Tibial nerve (tissue), 4 donors: ENCODE data around the gene EARS2. TPM values are rescaled to one million over a fixed set of nuclear protein-coding genes. Genes with fewer than 3 reads are reported as not detected.

Experiments used
- DNase-seq, 2 donors: peaks; one replicate each; pipeline ENCODE4 v3.0.0-alpha.2; 2019; ENCODE audit warnings: low spot score in 2 of 2
- H3K27ac ChIP-seq, 4 donors: fragments of 200-600 bp; sonication (generic) in 3 of 4; one replicate each; pipeline ENCODE4 v1.5.1; 2017 to 2019; ENCODE audit warnings: mild to moderate bottlenecking in 1 of 4
- H3K27me3 ChIP-seq, 2 donors: fragments of 200-600 bp; sonication (generic) in 1 of 2; one replicate each; pipeline versions ENCODE4 v1.5.1 to v1.6.0; 2017 to 2019
- H3K36me3 ChIP-seq, 3 donors: fragments of 200-600 bp; sonication (generic); one replicate each; pipeline ENCODE4 v1.5.1; 2018 to 2019
- H3K4me1 ChIP-seq, 4 donors: fragments of 200-600 bp; sonication (generic) in 3 of 4; one replicate each; pipeline ENCODE4 v1.5.1; 2017 to 2019
- H3K4me3 ChIP-seq, 4 donors: fragments of 200-600 bp; sonication (generic) in 3 of 4; one replicate each; pipeline ENCODE4 v1.5.1; 2017 to 2019; ENCODE audit warnings: mild to moderate bottlenecking in 1 of 4, moderate library complexity in 1 of 4
- H3K9me3 ChIP-seq, 4 donors: fragments of 200-600 bp; sonication (generic) in 3 of 4; one replicate each; pipeline ENCODE4 v1.5.1; 2017 to 2019
- EP300 ChIP-seq, 2 donors: sonication (generic); formaldehyde crosslinking; IDR thresholded peaks; one replicate each; pipeline ENCODE4 v1.6.1; 2017; ENCODE audit warnings: antibody characterized with exemption in 2 of 2, mild to moderate bottlenecking in 1 of 2
- POLR2A ChIP-seq, 2 donors: fragments of 450-650 bp; IDR thresholded peaks; one replicate each; pipeline ENCODE4 v1.6.1; 2017; ENCODE audit warnings: antibody characterized with exemption in 2 of 2, mild to moderate bottlenecking in 2 of 2, moderate library complexity in 2 of 2
- WGBS, 2 donors: methylation state at CpG; one replicate each; pipeline ENCODE4 v1.1.5; 2018; 5-methylcytosine and 5-hydroxymethylcytosine counted together
- total RNA-seq, 4 donors: library from RNA; depleted of rRNA; stranded (reverse); fragments of >200 nt; gene quantifications; one replicate each; pipeline ENCODE4 v1.1.0, GENCODE V29; 2016
- TF ChIP-seq, protein P1 (sequence below), 5 experiments: fragments of 200-600 bp in 3 of 5; fragments of 450-650 bp in 2 of 5; sonication (generic) in 3 of 5; IDR thresholded peaks; one replicate each; pipeline ENCODE4 v1.5.1; 2016 to 2019; ENCODE audit warnings: antibody characterized with exemption in 5 of 5, mild to moderate bottlenecking in 3 of 5, moderate library complexity in 2 of 5

EARS2 gene
- total RNA-seq, 4 donors from 2014 or later = 42.2 to 70.7 (median 57.1) TPM

DNA sequence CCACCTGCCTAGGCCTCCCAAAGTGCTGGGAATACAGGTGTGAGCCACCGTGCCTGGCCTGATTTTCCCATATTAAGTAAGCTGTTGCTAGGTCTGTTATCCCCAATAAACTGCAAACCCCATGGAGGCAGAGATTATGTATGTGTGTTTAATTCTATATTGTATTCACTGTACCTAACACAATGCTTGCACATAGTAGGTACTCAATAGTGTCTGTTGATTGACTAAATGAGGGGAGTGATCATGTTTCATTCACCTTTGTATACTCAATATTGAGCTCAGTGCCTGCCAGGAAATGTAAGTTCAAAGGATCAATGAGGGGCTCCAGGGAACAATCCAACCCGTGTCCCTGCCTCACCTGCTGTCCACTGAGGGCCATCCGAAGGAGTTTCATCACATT is 32.3 kb downstream of the EARS2 start:
- TF ChIP-seq EP300 (IDR thresholded peaks at IDR 0.05) (no peak), POLR2A (IDR thresholded peaks at IDR 0.05) (no peak)
- TF ChIP-seq, protein P1, sequence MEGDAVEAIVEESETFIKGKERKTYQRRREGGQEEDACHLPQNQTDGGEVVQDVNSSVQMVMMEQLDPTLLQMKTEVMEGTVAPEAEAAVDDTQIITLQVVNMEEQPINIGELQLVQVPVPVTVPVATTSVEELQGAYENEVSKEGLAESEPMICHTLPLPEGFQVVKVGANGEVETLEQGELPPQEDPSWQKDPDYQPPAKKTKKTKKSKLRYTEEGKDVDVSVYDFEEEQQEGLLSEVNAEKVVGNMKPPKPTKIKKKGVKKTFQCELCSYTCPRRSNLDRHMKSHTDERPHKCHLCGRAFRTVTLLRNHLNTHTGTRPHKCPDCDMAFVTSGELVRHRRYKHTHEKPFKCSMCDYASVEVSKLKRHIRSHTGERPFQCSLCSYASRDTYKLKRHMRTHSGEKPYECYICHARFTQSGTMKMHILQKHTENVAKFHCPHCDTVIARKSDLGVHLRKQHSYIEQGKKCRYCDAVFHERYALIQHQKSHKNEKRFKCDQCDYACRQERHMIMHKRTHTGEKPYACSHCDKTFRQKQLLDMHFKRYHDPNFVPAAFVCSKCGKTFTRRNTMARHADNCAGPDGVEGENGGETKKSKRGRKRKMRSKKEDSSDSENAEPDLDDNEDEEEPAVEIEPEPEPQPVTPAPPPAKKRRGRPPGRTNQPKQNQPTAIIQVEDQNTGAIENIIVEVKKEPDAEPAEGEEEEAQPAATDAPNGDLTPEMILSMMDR (IDR thresholded peaks at IDR 0.05) = no peak
- no peak overlapping the region for H3K4me3 ChIP-seq
- H3K36me3 ChIP-seq = peaks cover 0 to 77% (median 28%) of the 10 kb centered on the region in 3 donors
- 84 to 93% methylated on average over 3 of the region's 3 CpGs for whole genome bisulfite sequencing, 2 donors
- no peak overlapping the region for H3K27ac ChIP-seq
- H3K9me3 ChIP-seq = no peaks in the 10 kb centered on the region
- peaks cover 0 to 3% (median 0%) of the 10 kb centered on the region in 4 donors for H3K4me1 ChIP-seq
- H3K27me3 ChIP-seq = no peaks in the 10 kb centered on the region
- DNase-seq = no peak

- WGBS, 2 donors = 78 to 85% methylated on average over 7 of the region's 7 CpGs
- Histone ChIP-seq H3K4me3 (no peak overlapping the region), H3K27ac (no peak overlapping the region), H3K9me3 (no peaks in the 10 kb centered on the region), H3K4me1 (peaks cover 0 to 3% (median 0%) of the 10 kb centered on the region in 4 donors), H3K27me3 (no peaks in the 10 kb centered on the region), H3K36me3 (peaks cover 0 to 77% (median 22%) of the 10 kb centered on the region in 3 donors)
- TF ChIP-seq, protein P1 (IDR thresholded peaks at IDR 0.05) = no peak
- TF ChIP-seq EP300 (IDR thresholded peaks at IDR 0.05) (no peak), POLR2A (IDR thresholded peaks at IDR 0.05) (no peak)
- DNase-seq = no peak
Measured at GRCh38 chr16:23523876-23524385, 33.2 kb downstream of the EARS2 start.

DNA sequence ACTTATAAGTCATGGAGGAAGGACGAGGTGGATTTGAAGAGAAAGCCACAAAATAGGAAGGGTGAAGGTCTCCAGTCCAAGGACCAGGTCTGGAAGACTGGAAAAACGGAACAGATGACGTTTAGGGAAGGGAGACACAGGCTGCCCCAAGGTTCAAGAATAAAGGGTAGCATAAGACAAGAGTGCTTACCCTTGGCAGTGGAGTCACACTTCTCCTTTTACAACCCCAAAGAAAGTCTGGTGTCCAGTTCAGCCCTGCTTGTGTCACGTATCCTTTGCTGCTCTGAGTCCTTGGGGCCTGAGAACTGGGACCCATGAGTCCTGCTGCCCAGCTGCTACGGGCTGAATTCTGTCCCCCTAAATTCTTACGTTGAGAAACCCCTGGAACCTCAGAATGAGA is 33.8 kb downstream of the EARS2 start:
- peaks cover 0 to 71% (median 21%) of the 10 kb centered on the region in 3 donors for H3K36me3 ChIP-seq
- H3K9me3 ChIP-seq = no peaks in the 10 kb centered on the region
- no peak for DNase-seq
- no peaks in the 10 kb centered on the region for H3K27me3 ChIP-seq
- TF ChIP-seq, protein P1 (IDR thresholded peaks at IDR 0.05) = no peak
- TF ChIP-seq POLR2A (IDR thresholded peaks at IDR 0.05) (no peak), EP300 (IDR thresholded peaks at IDR 0.05) (no peak)
- no peak overlapping the region for H3K4me3 ChIP-seq
- peaks cover 0 to 3% (median 0%) of the 10 kb centered on the region in 4 donors for H3K4me1 ChIP-seq
- WGBS, 2 donors = 87 to 94% methylated on average over 6 of the region's 6 CpGs
- H3K27ac ChIP-seq = no peak overlapping the region

- H3K36me3 ChIP-seq = peaks cover 0 to 57% (median 17%) of the 10 kb centered on the region in 3 donors
Measured at GRCh38 chr16:23521965-23522364, 35.2 kb downstream of the EARS2 start.

More at GRCh38 chr16:23521965-23522364, 35.2 kb downstream of the EARS2 start:
- H3K9me3 ChIP-seq = no peaks in the 10 kb centered on the region
- H3K4me3 ChIP-seq = no peak overlapping the region
- no peak for DNase-seq
- H3K27me3 ChIP-seq = no peaks in the 10 kb centered on the region
- WGBS, 2 donors = 90 to 93% methylated on average over 4 of the region's 4 CpGs
- peaks cover 0 to 3% (median 0%) of the 10 kb centered on the region in 4 donors for H3K4me1 ChIP-seq
- H3K27ac ChIP-seq = no peak overlapping the region
- TF ChIP-seq POLR2A (IDR thresholded peaks at IDR 0.05) (no peak), EP300 (IDR thresholded peaks at IDR 0.05) (no peak)
- TF ChIP-seq, protein P1 (IDR thresholded peaks at IDR 0.05) = no peak
